H1 (cell line): Measurements from ENCODE around the gene CMTM3. TPM values are rescaled to one million over a fixed set of nuclear protein-coding genes. Genes with fewer than 3 reads are reported as not detected.

Source experiments
- CEBPB ChIP-seq: IDR thresholded peaks from 2 replicates; pipeline ENCODE4 v1.6.1; 2012; ENCODE audit warnings: low read depth, low read length
- RAD21 ChIP-seq, 2 experiments: IDR thresholded peaks in 1 of 2; conservative IDR thresholded peaks in 1 of 2; 2 replicates each; pipeline ENCODE4 v1.6.1; 2011; ENCODE audit warnings: low read depth in 2 of 2, low read length in 2 of 2, improper control_type of control experiment in 1 of 2, inconsistent platforms in 1 of 2, mild to moderate bottlenecking in 1 of 2, moderate library complexity in 1 of 2
- polyA plus RNA-seq, 7 experiments: library from polyadenylated mRNA; depleted of rRNA in 3 of 7; stranded (reverse) in 5 of 7; unstranded in 2 of 7; fragments of >200 nt in 5 of 7; fragments of 200-250 nt in 2 of 7; gene quantifications; 1 replicate in 5 of 7; 2 replicates in 1 of 7; 4 replicates in 1 of 7; pipeline versions ENCODE4 v1.2.1 to v1.2.3, GENCODE V29; 2011 to 2013; ENCODE audit warnings: missing spikeins in 2 of 7, mixed read lengths in 2 of 7
- total RNA-seq: library from RNA; stranded (reverse); fragmentation: NEBNext Ultra II Directional; extraction: Animal tissue kit (Norgen Biotek cat#: 25700); gene quantifications from 2 replicates; pipeline ENCODE4 v1.2.1, GENCODE V29; 2021
- TF ChIP-seq, protein P1 (sequence below): IDR thresholded peaks from 2 replicates; pipeline ENCODE4 v1.6.1; 2011; ENCODE audit warnings: low read depth, mild to moderate bottlenecking, low read length; ENCODE audit not compliant: insufficient read depth

CMTM3 gene
- total and polyA plus RNA-seq, 2 of the 8 experiments (the other 6 are each of a cell fraction or from before 2014, with no cell fraction given), result 24.7 to 24.8 TPM

DNA sequence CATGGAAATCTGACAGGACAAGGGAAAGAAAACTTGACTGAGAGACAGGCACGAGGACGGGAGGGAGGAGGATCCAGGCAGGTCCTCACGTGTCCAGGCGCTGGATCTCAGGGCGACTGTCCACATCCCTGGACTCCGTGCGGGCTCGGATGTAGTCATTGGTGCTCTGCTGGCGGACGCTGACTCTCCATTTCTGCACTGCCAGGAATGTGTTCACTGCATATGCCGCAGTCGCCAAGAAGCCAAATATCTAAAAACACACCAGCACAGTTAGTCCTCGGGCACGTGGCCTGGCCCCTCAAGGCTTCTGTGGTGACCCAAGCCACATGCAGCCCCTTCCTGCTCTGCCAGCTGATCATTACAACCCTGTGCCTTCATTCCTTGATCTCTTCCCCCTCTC lies 17.5 kb downstream of the CMTM3 start (continued):
- TF ChIP-seq, protein P1, sequence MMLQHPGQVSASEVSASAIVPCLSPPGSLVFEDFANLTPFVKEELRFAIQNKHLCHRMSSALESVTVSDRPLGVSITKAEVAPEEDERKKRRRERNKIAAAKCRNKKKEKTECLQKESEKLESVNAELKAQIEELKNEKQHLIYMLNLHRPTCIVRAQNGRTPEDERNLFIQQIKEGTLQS, result no peak
- TF ChIP-seq CEBPB (no peak), RAD21 (IDR thresholded peaks at IDR 0.05 in 1 of 2, conservative IDR thresholded peaks at IDR 0.05 in 1 of 2; ENCODE audit: low read depth in 2 of 2, low read length in 2 of 2) (no peak)
- TF ChIP-seq, all 59 proteins: peak for 0
